HCT116 (cell line): ENCODE results near the gene HNRNPDL. TPM values are rescaled to one million over a fixed set of nuclear protein-coding genes. Genes with fewer than 3 reads are reported as not detected.

Experiments used
- ATAC-seq: fragments of 200-7000 bp; cut with Tn5 transposase; 2 replicates; pipeline ENCODE4 v1.9.1; 2020; ENCODE audit warnings: mild to moderate bottlenecking, moderate library complexity
- BruUV-seq: library from RNA; stranded (reverse); fragments of 400-500 nt; replicated peaks from 2 replicates; lab custom pipeline; 2021; lab: Mats Ljungman, UMichigan
- CTCF ChIA-PET: fragments of 300-600 bp; sonication (Branson Sonifier 250); formaldehyde crosslinking; loops from one replicate; lab custom pipeline; 2021; ENCODE audit warnings: antibody characterized with exemption; lab: Charles Lee
- POLR2A ChIA-PET: fragments of 300-600, 350-600 bp; sonication (Branson Sonifier 250); formaldehyde crosslinking; loops from one replicate; lab custom pipeline; 2021; ENCODE audit warnings: antibody characterized with exemption; lab: Charles Lee
- RAD21 ChIA-PET, 2 experiments: fragments of 300-600 bp; sonication (Branson Sonifier 250); formaldehyde crosslinking; loops; one replicate each; lab custom pipeline; 2023; ENCODE audit warnings: low total read pairs in 2 of 2; ENCODE audit not compliant: uncharacterized antibody in 2 of 2, unreplicated experiment in 2 of 2, low non-redundant PET in 1 of 2; lab: Charles Lee
- DNase-seq: peaks from one replicate; pipeline ENCODE4 v3.0.0-alpha.2; 2010; ENCODE audit warnings: low read depth, low spot score
- H2AFZ ChIP-seq: fragments of 200-600 bp; shearing (Covaris generic), sonication (generic); 2 replicates; pipeline ENCODE4 v1.6.1; 2017; ENCODE audit warnings: low read depth, mixed run types, mixed read lengths, antibody characterized with exemption, low read length; ENCODE audit not compliant: poor library complexity, severe bottlenecking
- H3K27ac ChIP-seq: 2 replicates; pipeline ENCODE4 v1.5.1; 2012; ENCODE audit warnings: low read depth, low read length
- H3K27me3 ChIP-seq: fragments of 200-600 bp; sonication (generic); 2 replicates; pipeline ENCODE4 v1.6.1; 2016; ENCODE audit warnings: mixed run types, low read length, mixed read lengths; ENCODE audit not compliant: insufficient read depth
- H3K36me3 ChIP-seq, 2 experiments: fragments of 200-500 bp in 1 of 2; fragments of 200-600 bp in 1 of 2; sonication (Bioruptor generic) in 1 of 2; sonication (generic) in 1 of 2; 2 replicates each; pipeline versions ENCODE4 v1.5.1 to v1.6.1; 2014 to 2016; ENCODE audit warnings: low read length in 2 of 2, inconsistent platforms in 1 of 2, mixed read lengths in 1 of 2, mixed run types in 1 of 2; ENCODE audit not compliant: insufficient read depth in 2 of 2, control insufficient read depth in 1 of 2
- H3K4me1 ChIP-seq, 2 experiments: fragments of 200-600 bp in 1 of 2; sonication (generic) in 1 of 2; 2 replicates each; pipeline versions ENCODE4 v1.5.1 to v1.6.1; 2012 to 2017; ENCODE audit warnings: low read length in 2 of 2, inconsistent platforms in 1 of 2, mild to moderate bottlenecking in 1 of 2, mixed read lengths in 1 of 2, mixed run types in 1 of 2, moderate library complexity in 1 of 2; ENCODE audit not compliant: insufficient read depth in 2 of 2, control insufficient read depth in 1 of 2
- H3K4me2 ChIP-seq: fragments of 200-600 bp; sonication (generic); 2 replicates; pipeline ENCODE4 v1.6.1; 2017; ENCODE audit warnings: mixed run types, low read length, mixed read lengths
- H3K4me3 ChIP-seq, 2 experiments: fragments of 200-600 bp in 1 of 2; sonication (generic) in 1 of 2; replicated peaks in 1 of 2; 2 replicates each; pipeline ENCODE4 v1.5.1; 2011 to 2016; ENCODE audit warnings: low read length in 2 of 2, control low read depth in 1 of 2, low read depth in 1 of 2, mild to moderate bottlenecking in 1 of 2, mixed read lengths in 1 of 2, mixed run types in 1 of 2
- H3K79me2 ChIP-seq: fragments of 200-600 bp; sonication (generic); 2 replicates; pipeline ENCODE4 v1.6.1; 2017; ENCODE audit warnings: mild to moderate bottlenecking, mixed run types, low read length, moderate library complexity, mixed read lengths; ENCODE audit not compliant: insufficient read depth
- H3K9ac ChIP-seq: fragments of 200-600 bp; sonication (generic); 2 replicates; pipeline ENCODE4 v1.6.1; 2016; ENCODE audit warnings: low read length, mixed read lengths
- H3K9me2 ChIP-seq: fragments of 200-600 bp; sonication (generic), shearing (Covaris generic); 2 replicates; pipeline ENCODE4 v1.6.1; 2017; ENCODE audit warnings: mixed run types, mild to moderate bottlenecking, moderate library complexity; ENCODE audit not compliant: insufficient read depth
- H3K9me3 ChIP-seq, 2 experiments: fragments of 200-500 bp in 1 of 2; fragments of 200-600 bp in 1 of 2; sonication (Bioruptor generic) in 1 of 2; sonication (generic) in 1 of 2; 2 replicates each; pipeline ENCODE4 v1.6.1; 2014 to 2017; ENCODE audit warnings: low read length in 2 of 2, mixed read lengths in 2 of 2, inconsistent platforms in 1 of 2, low read depth in 1 of 2, mild to moderate bottlenecking in 1 of 2, mixed run types in 1 of 2, moderate library complexity in 1 of 2; ENCODE audit not compliant: control insufficient read depth in 1 of 2, insufficient read depth in 1 of 2
- H4K20me1 ChIP-seq: fragments of 200-600 bp; sonication (generic), shearing (Covaris generic); 2 replicates; pipeline ENCODE4 v1.6.1; 2017; ENCODE audit warnings: mixed run types, mild to moderate bottlenecking, moderate library complexity; ENCODE audit not compliant: insufficient read depth
- CEBPB ChIP-seq: IDR thresholded peaks from 2 replicates; pipeline ENCODE4 v1.6.1; 2012; ENCODE audit warnings: low read depth
- CTCF ChIP-seq, 3 experiments: fragments of 200-600 bp in 1 of 3; sonication (generic) in 1 of 3; IDR thresholded peaks in 2 of 3; conservative IDR thresholded peaks in 1 of 3; 2 replicates each; pipeline ENCODE4 v1.5.1; 2012 to 2017; ENCODE audit warnings: low read depth in 2 of 3, low read length in 2 of 3, antibody characterized with exemption in 1 of 3, borderline replicate concordance in 1 of 3, control low read depth in 1 of 3, mild to moderate bottlenecking in 1 of 3, mixed read lengths in 1 of 3, mixed run types in 1 of 3, moderate library complexity in 1 of 3; ENCODE audit not compliant: insufficient read depth in 1 of 3
- EGR1 ChIP-seq: IDR thresholded peaks from 2 replicates; pipeline ENCODE4 v1.6.1; 2012; ENCODE audit warnings: low read depth
- ELF1 ChIP-seq: IDR thresholded peaks from 2 replicates; pipeline ENCODE4 v1.6.1; 2012; ENCODE audit warnings: low read depth, borderline replicate concordance
- EZH2 ChIP-seq: fragments of 200-600 bp; sonication (generic); IDR thresholded peaks from 2 replicates; pipeline ENCODE4 v1.6.1; 2017; ENCODE audit warnings: antibody characterized with exemption, mixed run types
- EZH2phosphoT487 ChIP-seq: fragments of 200-600 bp; IDR thresholded peaks from 2 replicates; pipeline ENCODE4 v1.6.1; 2018; ENCODE audit warnings: antibody characterized with exemption, borderline replicate concordance
- FOSL1 ChIP-seq: IDR thresholded peaks from 2 replicates; pipeline ENCODE4 v1.6.1; 2012; ENCODE audit warnings: low read depth
- JUND ChIP-seq: IDR thresholded peaks from 2 replicates; pipeline ENCODE4 v1.6.1; 2012
- MAX ChIP-seq: IDR thresholded peaks from 2 replicates; pipeline ENCODE4 v1.6.1; 2012
- POLR2A ChIP-seq: IDR thresholded peaks from 2 replicates; pipeline ENCODE4 v1.7.0; 2011; ENCODE audit warnings: borderline replicate concordance; ENCODE audit not compliant: insufficient read depth, insufficient read length; ENCODE audit errors: extremely low read depth
- RAD21 ChIP-seq: IDR thresholded peaks from 2 replicates; pipeline ENCODE4 v1.6.1; 2012; ENCODE audit warnings: low read depth, mild to moderate bottlenecking
- REST ChIP-seq: IDR thresholded peaks from 2 replicates; pipeline ENCODE4 v1.6.1; 2012; ENCODE audit warnings: low read depth
- SP1 ChIP-seq: IDR thresholded peaks from 2 replicates; pipeline ENCODE4 v1.6.1; 2012; ENCODE audit warnings: low read depth
- TCF7L2 ChIP-seq: IDR thresholded peaks from 2 replicates; pipeline ENCODE4 v1.7.0; 2011; ENCODE audit warnings: borderline replicate concordance, inconsistent platforms; ENCODE audit not compliant: insufficient read depth, insufficient read length; ENCODE audit errors: extremely low read depth
- YY1 ChIP-seq: IDR thresholded peaks from 2 replicates; pipeline ENCODE4 v1.6.1; 2011; ENCODE audit warnings: low read length, low read depth, moderate library complexity, mild to moderate bottlenecking; ENCODE audit not compliant: insufficient replicate concordance; ENCODE audit errors: extremely low read depth
- ZBTB33 ChIP-seq: IDR thresholded peaks from 2 replicates; pipeline ENCODE4 v1.6.1; 2011; ENCODE audit warnings: mild to moderate bottlenecking, low read length, moderate library complexity; ENCODE audit not compliant: insufficient replicate concordance; ENCODE audit errors: extremely low read depth
- ZFX ChIP-seq: fragments of 450-650 bp; IDR thresholded peaks from 2 replicates; pipeline ENCODE4 v1.6.1; 2017
- ZNF274 ChIP-seq: fragments of 200-500 bp; sonication (Bioruptor generic); IDR thresholded peaks from 2 replicates; pipeline ENCODE4 v1.6.1; 2014; ENCODE audit warnings: mild to moderate bottlenecking, low read depth, low read length, inconsistent platforms
- intact Hi-C: fragments of 100-400 bp; cut with micrococcal nuclease; formaldehyde crosslinking; loops from 2 replicates; pipeline ENCODE4 v1.10.0; 2022
- total RNA-seq: library from RNA; stranded (reverse); gene quantifications from one replicate; pipeline ENCODE4 v1.2.1, GENCODE V29; 2021; ENCODE audit not compliant: unreplicated experiment

The HNRNPDL gene
- total RNA-seq, 1 experiment from 2014 or later: 206 TPM

GRCh38 chr4:82428969-82429727, 1.1 kb downstream of the HNRNPDL start:
- Histone ChIP-seq H3K9me2 (no peaks in the 10 kb centered on the region), H3K4me1 (peaks cover 10 to 38% of the 10 kb centered on the region in 2 experiments; a peak in 3 of 4 replicates), H3K27ac (peak overlapping the region; percentile 93), H3K27me3 (no peaks in the 10 kb centered on the region), H3K9ac (peak overlapping the region; percentile 98), H3K4me3 (peak overlapping the region; percentile 95 to 98), H2AFZ (no peak overlapping the region), H3K36me3 (peaks cover 44 to 52% of the 10 kb centered on the region in 2 experiments), H3K4me2 (peak overlapping the region; percentile 83), H3K79me2 (peaks cover 86% of the 10 kb centered on the region), H4K20me1 (peaks cover 53% of the 10 kb centered on the region), H3K9me3 (no peaks in the 10 kb centered on the region)
- intact Hi-C loops: loop anchor here (1.0 kb wide), 1 partner anchor 55 kb away; no protein-coding TSS in a partner anchor
- no TSS peak for BruUV-seq
- ChIA-PET POLR2A (interaction anchor here (0.6 to 1.9 kb wide), 18 partner anchors 8 to 1178 kb away, joined by 3 to 39 read pairs (median 4); partner anchors contain the start of genes HNRNPD and THAP9), CTCF (interaction anchor here (0.8 to 1.4 kb wide), 8 partner anchors 10 to 310 kb away, joined by 3 to 5 read pairs (median 3); partner anchors contain the start of gene HNRNPD), RAD21 (interaction anchor here (0.9 to 1.3 kb wide), 2 partner anchors 55 kb away, joined by 3 to 4 read pairs; partner anchors contain the start of gene HNRNPD (in 2 of the 2))
- DNase-seq: peak; percentile 76
- ATAC-seq: peak; percentile 65
- TF ChIP-seq CTCF (IDR thresholded peaks at IDR 0.05 in 2 of 3, conservative IDR thresholded peaks at IDR 0.05 in 1 of 3; ENCODE audit: borderline replicate concordance in 1 of 3, insufficient read depth in 1 of 3, low read depth in 2 of 3, low read length in 2 of 3) (peak in 2 of 3 experiments; percentile 75 to 88; a peak in 4 of 6 replicates), FOSL1 (no peak), EZH2phosphoT487 (no peak), ELF1 (no peak), REST (no peak), EZH2 (no peak), JUND (no peak), ZNF274 (no peak), ZBTB33 (peak; percentile 8), SP1 (no peak), EGR1 (no peak), ZFX (no peak), CEBPB (no peak), POLR2A (peak; percentile 85), MAX (no peak), TCF7L2 (peak; percentile 62), YY1 (peak; percentile 86), RAD21 (no peak)
